ENCODE data around the gene GIT1.

GIT1 gene

DNA sequence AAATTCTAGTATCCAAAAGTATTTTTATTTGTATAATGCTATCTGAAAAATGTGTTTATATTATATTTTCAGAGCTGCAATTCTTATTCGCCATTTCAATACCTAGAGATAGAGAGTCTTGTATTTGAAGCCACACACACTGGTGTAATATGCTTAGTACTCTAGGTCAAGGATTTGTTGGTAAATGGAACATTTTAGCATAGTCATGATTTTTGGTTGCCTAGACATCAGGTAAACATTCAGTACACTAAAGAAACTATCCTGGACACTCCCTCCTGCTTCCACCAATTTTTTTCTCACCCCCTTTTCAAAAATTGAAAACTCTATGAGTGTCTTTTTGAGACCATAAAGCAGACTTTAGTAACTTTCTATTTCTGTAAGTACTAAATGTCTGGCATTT is 43.4 kb downstream of the GIT1 start:
- TF ChIP-seq, protein P1, sequence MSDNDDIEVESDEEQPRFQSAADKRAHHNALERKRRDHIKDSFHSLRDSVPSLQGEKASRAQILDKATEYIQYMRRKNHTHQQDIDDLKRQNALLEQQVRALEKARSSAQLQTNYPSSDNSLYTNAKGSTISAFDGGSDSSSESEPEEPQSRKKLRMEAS (IDR thresholded peaks at IDR 0.05; ENCODE audit: low read depth, low read length), result no peak
- TF ChIP-seq, protein P2, sequence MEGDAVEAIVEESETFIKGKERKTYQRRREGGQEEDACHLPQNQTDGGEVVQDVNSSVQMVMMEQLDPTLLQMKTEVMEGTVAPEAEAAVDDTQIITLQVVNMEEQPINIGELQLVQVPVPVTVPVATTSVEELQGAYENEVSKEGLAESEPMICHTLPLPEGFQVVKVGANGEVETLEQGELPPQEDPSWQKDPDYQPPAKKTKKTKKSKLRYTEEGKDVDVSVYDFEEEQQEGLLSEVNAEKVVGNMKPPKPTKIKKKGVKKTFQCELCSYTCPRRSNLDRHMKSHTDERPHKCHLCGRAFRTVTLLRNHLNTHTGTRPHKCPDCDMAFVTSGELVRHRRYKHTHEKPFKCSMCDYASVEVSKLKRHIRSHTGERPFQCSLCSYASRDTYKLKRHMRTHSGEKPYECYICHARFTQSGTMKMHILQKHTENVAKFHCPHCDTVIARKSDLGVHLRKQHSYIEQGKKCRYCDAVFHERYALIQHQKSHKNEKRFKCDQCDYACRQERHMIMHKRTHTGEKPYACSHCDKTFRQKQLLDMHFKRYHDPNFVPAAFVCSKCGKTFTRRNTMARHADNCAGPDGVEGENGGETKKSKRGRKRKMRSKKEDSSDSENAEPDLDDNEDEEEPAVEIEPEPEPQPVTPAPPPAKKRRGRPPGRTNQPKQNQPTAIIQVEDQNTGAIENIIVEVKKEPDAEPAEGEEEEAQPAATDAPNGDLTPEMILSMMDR (IDR thresholded peaks at IDR 0.05; ENCODE audit: low read depth, low read length), result no peak
- TF ChIP-seq POLR2A (IDR thresholded peaks at IDR 0.05; ENCODE audit: extremely low read depth, insufficient read length), result no peak
- TF ChIP-seq MYC (IDR thresholded peaks at IDR 0.05; ENCODE audit: low read depth, low read length), result no peak
- H3K4me3 ChIP-seq (ENCODE audit: low read depth, low read length), result no peak overlapping the region
- no peak for DNase-seq (ENCODE audit: low read depth)

DNA sequence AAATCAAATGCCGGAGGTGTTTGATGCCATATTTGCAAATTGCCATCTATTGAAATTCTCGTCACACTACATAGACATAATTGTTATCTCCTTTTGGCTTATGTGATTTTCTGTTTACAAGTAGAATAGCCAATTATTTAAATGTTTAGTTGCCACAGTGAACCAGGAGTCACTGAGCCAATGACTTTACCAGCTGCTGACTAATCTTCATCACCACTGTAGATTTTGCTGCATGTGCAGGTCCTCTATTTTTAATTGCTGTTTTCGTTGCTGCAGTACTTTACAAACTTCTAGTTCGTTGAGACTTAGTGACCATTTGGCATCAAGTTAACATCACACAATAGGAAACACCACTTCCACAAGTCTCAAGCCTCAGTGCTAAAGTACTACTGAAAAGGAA is 45.4 kb downstream of the GIT1 start:
- TF ChIP-seq, protein P2 (IDR thresholded peaks at IDR 0.05; ENCODE audit: low read depth, low read length), result no peak
- TF ChIP-seq, protein P1 (IDR thresholded peaks at IDR 0.05; ENCODE audit: low read depth, low read length), result no peak
- TF ChIP-seq MYC (IDR thresholded peaks at IDR 0.05; ENCODE audit: low read depth, low read length) (no peak), POLR2A (IDR thresholded peaks at IDR 0.05; ENCODE audit: extremely low read depth, insufficient read length) (no peak)
- no peak for DNase-seq (ENCODE audit: low read depth)
- H3K4me3 ChIP-seq (ENCODE audit: low read depth, low read length), result no peak overlapping the region

DNA sequence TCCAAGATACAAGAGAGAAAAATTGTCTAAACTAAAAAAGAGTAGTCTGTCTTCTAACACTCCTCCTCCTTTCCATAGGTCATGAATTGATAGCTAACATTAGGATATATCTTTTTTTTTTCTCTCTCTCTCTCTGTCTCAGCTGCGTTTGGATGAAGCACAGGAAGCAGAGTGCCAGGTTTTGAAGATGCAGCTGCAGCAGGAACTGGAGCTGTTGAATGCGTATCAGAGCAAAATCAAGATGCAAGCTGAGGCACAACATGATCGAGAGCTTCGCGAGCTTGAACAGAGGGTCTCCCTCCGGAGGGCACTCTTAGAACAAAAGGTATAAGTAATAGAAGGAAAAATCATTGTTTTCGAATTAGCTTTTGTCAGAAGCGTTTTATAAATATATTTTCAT is 55.5 kb downstream of the GIT1 start:
- no peak for TF ChIP-seq MYC (IDR thresholded peaks at IDR 0.05; ENCODE audit: low read depth, low read length)
- TF ChIP-seq, protein P1 (IDR thresholded peaks at IDR 0.05; ENCODE audit: low read depth, low read length), result no peak
- no peak for TF ChIP-seq POLR2A (IDR thresholded peaks at IDR 0.05; ENCODE audit: extremely low read depth, insufficient read length)
- TF ChIP-seq, protein P2 (IDR thresholded peaks at IDR 0.05; ENCODE audit: low read depth, low read length), result no peak
- no peak for DNase-seq (ENCODE audit: low read depth)
- H3K4me3 ChIP-seq (ENCODE audit: low read depth, low read length), result no peak overlapping the region

DNA sequence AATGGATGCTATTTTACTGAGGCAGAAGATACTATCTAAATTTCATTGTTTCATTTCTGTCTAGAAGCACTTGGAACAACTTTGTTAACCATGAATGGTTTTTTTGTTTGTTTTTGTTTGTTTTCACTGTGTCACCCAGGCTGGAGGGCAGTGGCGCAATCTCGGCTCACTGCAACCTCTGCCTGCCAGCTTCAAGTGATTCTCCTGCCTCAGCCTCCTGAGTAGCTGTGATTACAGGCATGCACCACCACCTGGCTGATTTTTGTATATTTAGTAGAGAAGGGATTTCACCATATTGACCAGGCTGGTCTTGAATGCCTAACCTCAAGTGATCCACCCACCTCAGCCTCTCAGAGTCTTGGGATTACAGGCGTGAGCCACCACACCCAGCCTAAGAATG is 63.1 kb downstream of the GIT1 start:
- no peak overlapping the region for H3K4me3 ChIP-seq (ENCODE audit: low read depth, low read length)
- DNase-seq (ENCODE audit: low read depth), result no peak
- TF ChIP-seq POLR2A (IDR thresholded peaks at IDR 0.05; ENCODE audit: extremely low read depth, insufficient read length) (no peak), MYC (IDR thresholded peaks at IDR 0.05; ENCODE audit: low read depth, low read length) (no peak)
- TF ChIP-seq, protein P1 (IDR thresholded peaks at IDR 0.05; ENCODE audit: low read depth, low read length), result no peak
- TF ChIP-seq, protein P2 (IDR thresholded peaks at IDR 0.05; ENCODE audit: low read depth, low read length), result no peak

DNA sequence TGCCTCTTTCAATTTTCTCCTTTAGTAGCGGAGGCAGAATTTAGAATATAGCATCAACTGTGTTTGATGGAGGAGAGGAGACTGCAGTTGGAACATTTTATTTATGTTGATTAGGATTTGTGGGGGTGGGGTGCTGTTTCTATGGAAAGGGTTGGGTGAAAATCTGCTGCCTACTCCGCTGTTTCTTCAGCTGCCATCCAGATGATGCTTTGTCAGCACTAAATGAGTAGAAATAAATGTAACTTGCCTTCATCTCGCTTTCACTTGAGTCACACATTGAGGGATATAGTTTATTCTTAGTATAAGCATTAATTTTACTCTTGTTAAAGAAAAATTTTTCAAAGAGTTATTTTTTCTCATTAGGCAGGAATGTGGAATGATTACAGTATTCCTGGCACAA is 64.8 kb downstream of the GIT1 start:
- no peak for DNase-seq (ENCODE audit: low read depth)
- TF ChIP-seq, protein P2 (IDR thresholded peaks at IDR 0.05; ENCODE audit: low read depth, low read length), result no peak
- TF ChIP-seq POLR2A (IDR thresholded peaks at IDR 0.05; ENCODE audit: extremely low read depth, insufficient read length), result no peak
- TF ChIP-seq, protein P1 (IDR thresholded peaks at IDR 0.05; ENCODE audit: low read depth, low read length), result no peak
- no peak for TF ChIP-seq MYC (IDR thresholded peaks at IDR 0.05; ENCODE audit: low read depth, low read length)
- H3K4me3 ChIP-seq (ENCODE audit: low read depth, low read length), result no peak overlapping the region

All from NB4 (cell line).